GM21528 (cell line): ENCODE measurements around the gene SLC35G3.
"Not testable (repeated sequence)": the region's sequence is repeated elsewhere in the genome, so short reads cannot be mapped to it uniquely, and the experiment has no call there.

Experiments
- ATAC-seq: cut with Tn5 transposase; IDR thresholded peaks from one replicate; pipeline ENCODE4 v1.9.1; 2021; ENCODE audit warnings: mild to moderate bottlenecking, moderate library complexity; ENCODE audit not compliant: unreplicated experiment, low FRiP score

SLC35G3 gene

DNA sequence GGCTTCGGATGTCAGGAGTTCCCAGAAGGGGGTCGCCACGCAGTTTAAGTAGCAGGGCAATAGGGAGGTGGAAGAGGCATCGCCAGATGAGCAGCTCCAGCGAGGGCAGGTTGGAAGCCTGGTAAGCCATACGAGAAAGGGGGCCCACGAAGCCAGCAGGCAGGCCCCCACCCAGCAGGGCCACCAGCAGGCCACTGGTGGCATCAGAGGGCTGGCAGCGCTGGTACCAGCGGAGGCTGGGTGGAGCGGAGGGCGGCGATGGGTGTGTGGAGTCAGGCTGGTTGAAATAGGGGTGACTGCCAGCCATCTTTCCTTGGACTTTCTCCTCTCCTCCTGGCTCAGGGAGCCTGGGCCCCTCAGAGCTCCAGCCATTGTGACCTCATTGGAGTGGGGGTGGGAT lies at the start of gene SLC35G3:
SLC35G3 (minus strand) TSS at position 393 of the 400 bp plus-strand sequence; CDS start at position 307, 86 bp downstream.
- ATAC-seq = not testable (repeated sequence)

DNA sequence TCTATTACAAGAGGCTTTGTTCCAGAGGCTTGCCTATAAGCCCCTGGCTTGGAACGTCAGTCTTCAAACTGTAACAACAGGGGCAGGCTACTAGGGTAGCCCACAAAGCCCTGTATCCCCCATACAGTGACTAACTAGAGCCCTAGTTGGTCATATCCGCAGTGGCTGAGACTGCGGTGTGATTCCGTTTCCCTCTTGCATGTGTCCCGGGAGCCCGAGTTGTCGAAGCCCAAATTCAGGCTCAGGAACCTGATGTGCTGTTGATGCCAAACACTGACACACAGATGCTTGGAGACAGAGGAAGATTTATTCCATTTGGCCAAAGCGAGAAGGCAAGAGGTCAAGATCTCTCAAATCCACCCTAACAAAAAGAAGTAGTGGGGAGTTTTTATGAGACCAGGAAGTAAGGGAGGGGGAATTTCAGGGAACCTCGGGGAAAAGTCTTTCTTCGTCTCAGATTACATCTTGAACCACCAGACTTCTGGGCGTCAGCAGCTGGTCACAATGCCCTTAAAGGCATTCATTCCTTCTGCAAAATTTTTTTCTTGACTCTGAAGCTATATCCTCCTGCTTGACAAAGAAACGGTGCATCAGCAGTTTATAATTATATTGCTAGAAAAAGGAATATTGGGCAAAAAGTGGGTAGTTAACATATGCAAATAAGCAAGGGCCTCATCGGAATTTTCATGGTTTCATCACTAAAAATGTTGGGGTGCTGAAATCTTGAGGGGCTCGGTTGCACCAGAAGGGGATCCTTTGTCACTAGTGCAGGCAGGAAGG lies 49.6 kb upstream of the SLC35G3 start:
- no peak for ATAC-seq

DNA sequence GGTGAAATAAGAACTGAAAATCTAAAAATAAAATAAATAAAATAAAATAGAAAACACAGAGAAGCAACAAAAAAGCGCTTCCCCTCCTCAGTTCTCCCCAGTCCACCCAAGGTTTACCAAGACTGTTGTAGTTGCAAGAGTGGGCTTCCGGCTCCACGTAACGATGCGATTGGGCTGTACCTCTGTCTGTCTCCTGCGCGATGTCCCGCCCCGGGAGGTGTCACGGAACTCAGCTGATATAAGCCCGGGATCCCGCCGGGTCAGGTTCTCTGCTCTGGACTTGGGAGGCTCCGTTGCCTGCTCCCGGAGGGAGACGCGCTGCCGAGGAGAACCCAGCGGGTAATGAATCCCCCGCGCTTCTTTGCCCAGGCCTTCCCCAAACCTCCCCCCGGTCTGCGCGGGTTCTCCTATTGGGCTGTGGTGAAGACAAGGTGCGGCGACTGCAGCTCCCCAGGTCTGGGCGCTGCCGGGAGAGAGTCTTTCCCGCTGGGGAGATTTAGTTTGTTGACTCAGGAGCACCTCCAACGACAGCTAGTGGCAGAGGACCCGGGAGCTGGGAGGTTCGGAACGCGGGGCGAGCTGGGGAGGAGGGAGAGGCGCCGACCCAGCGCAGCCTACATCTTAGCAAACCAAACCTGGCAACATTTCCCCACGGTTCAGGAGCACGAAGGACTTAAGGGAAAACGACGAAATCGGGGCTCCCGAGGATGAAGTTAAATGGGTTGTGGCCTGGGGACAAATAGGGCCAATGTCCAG lies 48.8 kb upstream of the SLC35G3 start, which contains the start of gene SLFN5:
SLFN5 (plus strand) TSS at position 268 of the 756 bp plus-strand sequence. CDS start 15,619 bp downstream, outside the sequence.
- ATAC-seq = peak; percentile 81

DNA sequence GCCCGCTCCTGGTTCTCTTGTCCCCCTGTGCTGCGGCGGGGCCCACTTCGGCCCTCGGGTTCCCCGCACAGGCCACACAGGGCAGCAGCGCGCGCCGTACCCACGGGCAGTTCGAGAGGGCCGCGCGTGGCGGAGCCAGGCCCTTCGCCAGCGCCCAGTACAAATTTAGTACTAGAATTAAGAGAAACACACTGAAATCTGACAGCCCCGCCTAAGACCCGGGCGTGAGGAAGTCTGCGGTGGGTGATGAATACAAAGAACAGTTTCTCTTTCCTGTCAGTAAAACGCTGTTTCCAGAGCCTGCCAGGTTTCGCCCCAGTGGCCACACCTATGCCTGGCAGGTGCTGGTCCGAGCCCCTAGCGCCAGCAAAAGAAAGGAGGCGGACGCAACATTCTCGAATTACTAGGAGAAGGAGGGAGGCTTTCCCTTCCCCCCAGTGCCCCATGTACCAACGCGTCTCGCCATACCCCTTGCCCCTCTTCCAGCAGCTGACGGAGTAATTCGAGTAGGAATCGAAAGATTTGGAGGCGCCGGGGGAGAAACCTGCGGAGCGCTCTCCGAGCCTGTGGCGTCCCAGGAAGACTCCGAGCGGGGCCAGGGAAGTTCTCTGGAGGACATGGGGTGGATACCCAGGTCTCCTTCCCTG lies 48.1 kb upstream of the SLC35G3 start:
- peak; percentile 52 for ATAC-seq

DNA sequence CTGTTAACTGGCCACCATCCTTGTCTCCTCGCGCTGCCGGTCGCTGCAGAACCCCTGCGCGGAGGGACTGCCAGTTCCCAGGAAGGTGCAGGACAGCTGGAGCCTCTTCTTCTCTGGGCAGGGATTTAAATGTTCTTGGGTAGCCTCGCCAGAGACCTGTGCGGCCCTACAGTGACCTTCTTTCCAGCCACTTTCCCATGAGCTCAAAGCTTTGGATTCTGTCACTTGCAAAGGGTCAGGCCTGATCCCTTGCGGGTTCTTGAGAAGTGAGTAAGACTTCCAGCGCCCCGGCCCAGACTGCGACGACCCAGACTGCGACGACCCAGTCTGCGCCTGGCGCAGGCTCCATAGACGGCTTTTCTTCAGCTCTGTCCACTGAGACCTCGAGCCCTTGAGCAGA lies 47.3 kb upstream of the SLC35G3 start:
- ATAC-seq = no peak

DNA sequence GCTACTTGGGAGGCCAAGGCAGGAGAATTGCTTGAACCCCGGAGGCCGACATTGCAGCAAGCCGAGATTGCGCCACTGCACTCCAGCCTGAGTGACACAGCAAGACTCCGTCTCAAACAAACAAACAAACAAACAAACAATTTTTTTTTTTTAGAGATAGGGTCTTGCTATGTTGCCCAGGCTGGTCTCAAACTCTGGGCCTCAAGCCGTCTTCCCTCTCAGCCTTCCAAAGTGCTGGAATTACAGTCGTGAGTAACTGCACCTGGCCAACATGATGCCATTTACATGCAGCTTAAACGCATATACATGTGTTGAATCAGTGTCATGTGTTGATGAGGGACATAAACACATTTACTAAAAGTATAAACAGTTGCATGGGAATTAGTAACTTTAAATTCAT lies 46.7 kb upstream of the SLC35G3 start:
- ATAC-seq = no peak

DNA sequence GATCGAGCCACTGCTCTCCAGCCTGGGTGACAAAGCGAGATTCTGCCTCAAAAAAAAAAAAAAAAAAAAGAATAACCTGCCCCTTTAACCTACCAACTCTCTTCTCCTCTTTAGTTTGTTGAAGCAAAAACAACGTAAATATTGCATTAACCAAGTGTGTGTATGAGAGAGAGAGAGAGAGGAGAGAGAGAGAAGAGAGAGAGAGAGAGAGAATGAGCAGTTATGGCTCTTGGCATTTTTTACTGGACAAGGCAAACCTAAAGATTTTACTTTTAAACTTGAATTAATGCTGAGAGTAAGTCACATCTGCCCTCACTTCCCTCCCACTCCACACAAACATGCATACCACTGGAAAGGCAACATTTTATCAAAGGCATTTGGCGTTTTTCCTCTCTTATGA lies 45.6 kb upstream of the SLC35G3 start:
- ATAC-seq = no peak

DNA sequence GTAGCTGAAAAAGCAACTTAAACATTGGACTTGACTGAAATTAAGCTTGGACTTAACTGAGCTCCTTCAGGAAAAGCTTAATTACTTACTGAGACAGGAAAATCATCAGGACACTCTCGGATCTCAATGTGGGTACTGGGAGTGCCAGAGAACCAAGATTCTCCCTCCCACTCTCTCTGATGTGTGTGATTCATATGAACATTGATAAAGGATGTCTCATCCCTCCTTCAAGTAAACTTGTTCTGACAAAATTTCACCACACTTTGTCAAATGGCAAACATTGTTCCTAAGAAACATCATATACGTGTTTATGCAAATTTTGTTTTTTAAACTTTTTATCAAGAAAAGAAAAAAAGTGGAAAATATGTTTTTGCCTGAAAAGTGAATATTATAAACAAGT lies 44.6 kb upstream of the SLC35G3 start:
- ATAC-seq = no peak

DNA sequence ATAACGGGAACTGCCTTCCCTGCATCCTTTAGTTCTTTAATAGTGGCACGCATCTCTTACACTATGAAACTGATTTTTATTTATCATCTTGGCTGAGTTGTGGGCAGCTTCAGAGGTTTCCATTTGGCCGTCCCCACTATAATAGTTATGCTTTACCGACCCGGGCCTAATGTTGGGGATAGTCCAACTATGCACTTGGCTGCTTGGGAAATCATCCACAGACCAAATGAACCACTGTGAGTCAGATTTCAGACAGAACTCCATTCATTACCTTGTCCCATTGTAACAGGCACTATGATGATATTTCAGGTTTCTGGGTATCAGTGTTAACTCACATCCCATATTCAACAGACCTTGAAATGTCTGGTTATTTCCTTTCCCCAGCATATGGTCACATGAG lies 42.6 kb upstream of the SLC35G3 start:
- ATAC-seq = no peak

DNA sequence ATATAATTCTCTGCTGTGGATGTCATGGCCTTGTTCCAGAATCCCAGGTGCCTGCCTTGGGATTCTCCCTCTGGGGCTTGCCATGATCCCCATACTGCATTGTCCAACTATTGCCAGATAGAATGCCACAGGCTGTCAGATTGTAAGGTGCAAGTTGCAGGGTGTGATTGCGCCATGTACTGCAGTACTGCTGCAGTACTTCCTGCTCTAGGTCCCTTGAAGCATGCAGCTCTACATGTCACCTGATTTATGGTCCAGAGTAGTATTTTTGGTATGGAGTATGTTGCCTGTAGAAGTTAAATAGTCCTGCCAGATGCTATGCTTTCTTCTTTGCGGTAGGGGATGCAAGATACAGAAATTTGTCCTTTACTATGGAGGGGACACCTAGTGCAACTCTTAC lies 41.7 kb upstream of the SLC35G3 start:
- ATAC-seq = no peak

DNA sequence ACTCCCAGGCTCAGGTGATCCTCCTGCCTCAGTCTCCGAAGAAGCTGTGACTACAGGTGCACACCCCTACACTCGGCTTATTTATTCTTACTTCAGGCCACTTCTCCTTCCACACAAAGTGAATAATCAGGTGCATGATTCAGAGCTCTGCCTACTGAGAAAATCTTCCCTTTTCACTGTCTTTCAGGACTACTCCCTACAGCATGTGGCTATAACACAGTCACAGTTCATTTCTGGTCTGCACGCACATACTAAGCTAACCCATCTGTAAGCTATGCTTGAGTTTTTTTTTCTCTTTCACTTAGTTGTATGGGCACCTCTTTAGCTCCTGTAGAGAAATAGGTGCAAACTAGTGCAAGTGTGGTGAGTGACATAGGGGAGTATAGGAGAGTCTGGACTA lies 41.1 kb upstream of the SLC35G3 start:
- no peak for ATAC-seq

DNA sequence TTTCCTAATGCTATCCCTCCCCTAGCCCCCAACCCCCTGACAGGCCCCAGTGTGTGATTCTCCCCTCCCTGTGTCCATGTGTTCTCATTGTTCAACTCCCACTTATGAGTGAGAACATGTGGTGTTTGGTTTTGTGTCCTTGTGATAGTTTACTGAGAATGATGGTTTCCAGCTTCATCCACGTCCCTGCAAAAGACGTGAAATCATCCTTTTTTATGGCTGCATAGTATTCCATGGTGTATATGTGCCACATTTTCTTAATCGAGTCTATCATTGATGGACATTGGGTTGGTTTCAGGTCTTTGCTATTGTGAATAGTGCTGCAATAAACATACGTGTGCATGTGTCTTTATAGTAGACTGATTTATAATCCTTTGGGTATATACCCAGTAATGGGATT lies 40.1 kb upstream of the SLC35G3 start:
- ATAC-seq = not testable (repeated sequence)

DNA sequence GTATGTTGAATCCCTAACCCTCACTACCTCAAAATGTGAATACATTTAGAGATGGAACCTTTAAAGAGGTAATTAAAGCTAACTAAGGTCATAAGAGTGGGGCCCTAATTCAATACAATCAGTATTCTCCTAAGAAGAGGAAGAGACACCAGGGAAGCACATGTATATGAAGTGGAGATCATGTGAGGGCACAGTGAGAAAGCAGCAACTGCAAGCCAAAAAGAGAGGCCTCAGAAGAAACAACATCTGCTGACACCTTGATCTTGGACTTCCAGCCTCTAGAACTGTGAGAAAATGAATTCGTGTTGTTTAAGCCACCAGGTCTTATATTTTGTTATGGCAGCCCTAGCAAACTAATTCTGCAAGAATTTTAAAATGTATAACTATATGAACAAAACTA lies 35.4 kb upstream of the SLC35G3 start:
- ATAC-seq = no peak

DNA sequence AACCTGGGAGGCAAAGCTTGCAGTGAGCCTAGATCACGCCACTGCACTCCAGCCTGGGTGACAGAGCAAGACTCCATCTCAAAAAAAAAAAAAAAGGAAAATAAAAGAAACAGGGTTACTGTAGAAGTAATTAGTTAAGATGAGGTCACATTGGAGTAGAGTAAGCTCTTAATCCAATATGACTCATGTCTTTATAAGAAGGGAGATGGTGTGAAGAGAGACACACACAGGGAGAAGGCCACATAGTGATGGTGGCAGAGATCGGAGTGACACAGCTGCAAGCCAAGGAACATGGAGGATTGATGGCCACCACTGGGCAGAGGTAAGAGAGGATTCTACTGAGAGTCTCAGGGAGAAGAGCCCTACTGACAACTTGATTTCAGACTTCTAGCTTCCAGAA lies 33.4 kb upstream of the SLC35G3 start:
- ATAC-seq = no peak

DNA sequence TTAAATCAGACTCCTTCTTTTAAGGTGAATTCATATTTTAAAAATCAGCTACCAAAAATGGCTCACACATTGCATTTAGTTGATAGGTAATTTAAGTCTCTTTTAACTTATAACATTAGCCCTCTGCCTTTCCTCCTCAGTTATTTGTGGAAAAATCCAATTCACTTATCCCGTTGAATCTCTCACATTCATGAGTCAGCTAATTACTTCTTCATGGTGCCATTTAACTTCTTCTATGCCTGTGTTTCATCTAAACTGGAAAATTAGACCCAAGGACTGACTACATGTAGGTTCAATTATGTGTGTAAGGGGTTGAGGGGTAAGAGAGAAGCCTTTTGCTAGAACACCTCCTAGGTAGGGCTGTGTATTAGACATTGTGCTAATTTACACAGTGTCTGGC lies 30.2 kb upstream of the SLC35G3 start:
- no peak for ATAC-seq

DNA sequence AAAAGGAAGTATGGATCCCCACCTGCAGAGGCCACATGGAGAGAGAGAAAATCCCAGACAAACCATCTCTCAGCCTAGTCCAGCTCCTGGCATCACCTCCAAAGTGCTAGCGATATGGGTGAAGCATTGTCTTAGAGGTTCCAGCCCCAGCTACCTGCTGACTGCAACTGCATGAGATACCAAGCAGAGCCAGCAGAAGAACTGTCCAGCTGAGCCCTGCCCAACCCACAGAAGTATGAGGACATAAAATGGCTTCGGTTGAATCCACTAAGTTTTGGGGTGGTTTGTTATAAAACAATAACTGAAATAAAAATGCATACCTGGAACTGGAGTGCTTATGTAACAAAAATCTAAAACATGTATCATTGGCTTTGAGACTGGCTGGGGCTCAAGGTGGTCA lies 28.3 kb upstream of the SLC35G3 start:
- ATAC-seq = no peak

DNA sequence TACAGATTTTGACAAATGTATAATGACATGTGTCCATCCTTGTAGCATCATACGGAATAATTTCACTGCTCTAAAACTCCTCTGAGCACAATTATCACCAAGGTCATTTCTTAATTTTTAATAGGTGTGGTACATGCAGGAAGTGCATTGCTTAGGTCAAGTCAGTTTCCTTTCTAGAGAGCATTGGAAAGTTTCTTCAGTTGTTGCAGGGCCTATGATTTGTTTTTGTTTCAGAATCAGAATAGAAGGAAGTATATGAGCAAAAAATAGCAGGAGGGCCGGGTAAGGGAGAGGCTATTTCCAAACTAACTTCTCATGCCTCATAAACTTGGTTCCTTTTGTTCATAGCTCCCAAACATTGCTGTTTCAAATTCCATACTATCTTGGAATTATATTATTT lies 24.7 kb upstream of the SLC35G3 start:
- ATAC-seq = no peak

DNA sequence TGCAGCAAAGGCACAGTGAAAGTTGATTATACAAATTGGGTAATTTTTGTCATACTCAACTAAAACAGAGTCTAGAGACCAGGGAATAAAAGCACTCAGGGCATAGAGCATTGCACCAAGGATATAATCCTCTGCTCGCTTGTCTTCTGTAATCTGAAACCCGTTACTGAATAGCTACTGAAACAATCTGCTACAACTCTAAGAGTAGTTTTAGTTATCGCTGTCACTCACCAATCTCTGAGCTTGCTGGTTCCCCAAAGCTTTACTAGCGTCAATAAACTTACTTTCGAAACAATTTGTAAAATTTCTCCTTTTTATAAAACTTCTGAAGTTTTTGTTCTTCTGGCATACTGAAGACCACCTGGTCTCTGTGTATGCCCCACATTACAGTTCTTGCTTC lies 22.9 kb upstream of the SLC35G3 start:
- no peak for ATAC-seq

DNA sequence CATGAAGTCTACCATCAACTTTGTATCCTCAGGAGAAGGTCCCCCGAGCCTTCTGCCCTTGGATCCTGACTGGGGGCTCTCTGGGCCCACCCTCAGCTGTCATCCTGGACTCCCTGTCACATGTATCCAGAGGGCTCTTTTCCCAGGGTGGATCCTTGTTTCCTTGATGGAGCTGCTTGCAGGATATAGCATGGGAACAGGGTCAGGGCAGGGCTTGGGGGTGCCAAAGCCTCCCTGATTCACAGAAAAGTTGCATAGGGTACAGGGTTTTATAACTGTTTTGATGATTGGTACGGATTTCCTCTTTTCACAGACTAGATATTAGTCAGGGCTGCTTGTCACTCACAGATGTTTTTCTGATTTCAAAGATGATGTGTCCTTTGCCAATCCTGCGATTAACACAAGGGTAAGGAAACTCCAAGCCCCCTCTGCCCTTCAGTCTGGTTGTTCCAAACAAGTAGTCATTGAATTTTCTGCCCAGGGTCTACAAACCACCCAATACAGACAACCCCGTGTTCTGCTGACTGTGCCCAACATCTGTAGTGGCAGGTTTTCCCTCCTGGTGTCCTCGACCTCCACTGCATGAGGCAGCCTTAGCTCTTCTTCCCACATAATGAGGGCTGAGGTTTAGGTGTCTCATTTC lies 20.6 kb upstream of the SLC35G3 start:
- no peak for ATAC-seq

DNA sequence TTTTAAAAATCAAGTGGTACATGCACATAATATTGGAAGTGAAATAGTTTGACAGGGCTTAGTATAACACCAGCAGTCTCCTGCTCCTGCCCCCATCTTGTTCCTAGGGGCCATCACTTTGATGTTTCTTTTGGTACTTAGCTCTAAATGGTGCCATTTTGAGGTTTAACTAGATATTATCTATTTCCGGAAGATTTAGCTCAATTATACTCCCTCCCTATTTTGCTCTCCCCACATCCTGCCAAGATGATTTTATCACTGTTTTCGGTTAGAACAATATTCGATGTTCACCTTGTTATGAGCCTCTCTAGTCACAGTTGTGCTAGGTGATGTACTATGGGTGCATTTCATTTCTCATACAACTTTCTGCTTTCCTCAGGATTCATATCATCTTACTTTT lies 20.0 kb upstream of the SLC35G3 start:
- no peak for ATAC-seq

DNA sequence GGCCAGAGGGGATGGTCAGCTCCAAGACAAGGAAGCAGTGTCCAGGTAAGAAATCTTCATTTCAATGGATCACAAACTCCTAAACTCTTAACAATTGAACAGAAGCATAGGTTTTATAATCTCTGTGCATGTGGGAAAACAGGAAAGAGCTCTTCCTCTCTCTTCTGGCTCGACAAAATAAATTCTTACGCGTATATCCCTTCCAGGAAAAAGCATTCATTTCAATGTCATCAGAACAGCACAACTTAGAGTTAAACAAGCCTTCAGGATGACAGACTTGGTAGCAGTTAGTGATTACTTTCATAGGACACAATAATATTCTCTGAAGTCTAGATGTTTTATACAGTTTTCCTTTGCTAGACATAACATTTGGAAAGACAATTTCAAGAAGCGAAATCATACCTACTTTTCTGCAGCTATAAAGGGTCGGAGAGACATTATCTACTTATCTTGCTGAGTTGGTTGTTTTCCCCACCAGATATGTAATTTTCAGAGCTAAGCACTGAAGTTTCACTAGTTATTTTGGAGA lies 19.3 kb upstream of the SLC35G3 start:
- no peak for ATAC-seq
